Measurements from ENCODE around the gene ADGRE1.

The ADGRE1 gene

DNA sequence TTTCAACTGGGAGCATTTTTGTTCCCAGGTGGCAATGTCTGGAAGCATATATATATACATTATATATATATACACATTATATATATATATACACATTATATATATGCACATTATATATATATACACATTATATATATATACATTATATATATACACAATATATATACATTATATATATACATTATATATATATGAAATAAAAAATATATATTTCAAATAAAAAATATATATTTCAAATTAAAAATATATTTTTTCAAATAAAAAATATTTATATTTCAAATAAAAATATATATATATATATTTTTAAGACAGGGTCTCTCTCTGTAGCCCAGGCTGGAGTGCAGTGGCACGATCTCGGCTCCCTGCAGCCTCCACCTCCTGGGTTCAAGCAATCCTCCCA lies 61.5 kb downstream of the ADGRE1 start:
- CTCF ChIA-PET, result interaction anchor here (1.3 kb wide), 1 partner anchor 15 kb away, joined by 4 read pairs; no protein-coding TSS in a partner anchor
- no peak overlapping the region for H3K4me3 Mint-ChIP-seq
- DNase-seq, result no peak
- H3K4me1 Mint-ChIP-seq, result peaks cover 20% of the 10 kb centered on the region
- H3K27me3 Mint-ChIP-seq, result no peaks in the 10 kb centered on the region
- no peaks in the 10 kb centered on the region for H3K36me3 Mint-ChIP-seq
- peaks cover 2% of the 10 kb centered on the region for H3K9me3 Mint-ChIP-seq
- no peak overlapping the region for H3K27ac Mint-ChIP-seq

- no peaks in the 10 kb centered on the region for H3K9me3 Mint-ChIP-seq
Measured at GRCh38 chr19:6952956-6953355, 65.6 kb downstream of the ADGRE1 start.

DNA sequence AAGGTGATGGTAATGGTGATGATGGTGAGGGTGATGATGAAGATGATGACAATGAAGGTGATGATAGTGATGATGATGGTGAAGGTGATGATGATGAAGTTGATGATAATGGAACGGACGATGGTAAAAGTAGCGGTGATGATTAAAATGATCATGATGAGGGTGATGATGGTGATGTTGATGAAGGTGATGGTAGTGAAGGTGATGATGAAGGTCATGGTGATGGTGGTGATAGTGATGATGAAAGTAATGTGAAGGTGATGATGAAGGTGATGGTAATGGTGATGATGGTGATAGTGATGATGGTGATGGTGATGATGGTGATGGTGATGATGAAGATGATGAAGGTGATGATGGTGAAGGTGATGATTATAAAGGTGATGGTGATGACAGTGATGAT lies 67.7 kb downstream of the ADGRE1 start:
- Mint-ChIP-seq H3K4me3 (no peak overlapping the region), H3K4me1 (no peaks in the 10 kb centered on the region), H3K27me3 (peaks cover 5% of the 10 kb centered on the region), H3K27ac (no peak overlapping the region), H3K36me3 (no peaks in the 10 kb centered on the region), H3K9me3 (no peaks in the 10 kb centered on the region)
- CTCF ChIA-PET, result no interaction called here
- no peak for DNase-seq

More at GRCh38 chr19:6952956-6953355, 65.6 kb downstream of the ADGRE1 start:
- DNase-seq, result no peak
- Mint-ChIP-seq H3K27me3 (no peaks in the 10 kb centered on the region), H3K4me1 (peaks cover 8% of the 10 kb centered on the region), H3K27ac (no peak overlapping the region), H3K4me3 (no peak overlapping the region), H3K36me3 (no peaks in the 10 kb centered on the region)
- CTCF ChIA-PET, result interaction anchor here (1.2 kb wide), 1 partner anchor 11 kb away, joined by 3 read pairs; no protein-coding TSS in a partner anchor

DNA sequence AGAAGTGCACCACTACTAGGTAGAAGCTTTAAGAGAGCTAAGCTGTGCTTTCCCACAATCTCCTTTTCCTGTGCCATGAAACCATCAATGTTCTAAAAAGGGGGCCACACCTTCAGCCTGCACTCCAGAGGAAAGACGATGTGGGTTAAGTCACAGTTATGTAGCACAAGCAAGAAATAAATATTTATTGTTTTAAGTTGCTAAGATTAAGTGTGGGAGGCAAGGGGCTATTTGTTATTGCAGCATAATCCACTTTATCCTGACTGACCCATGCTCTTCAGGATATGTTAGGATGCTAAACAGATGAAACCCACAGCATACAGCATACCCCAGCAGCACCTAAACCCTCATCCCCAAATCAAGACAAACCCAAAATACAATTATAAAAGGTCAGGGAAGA lies 69.2 kb downstream of the ADGRE1 start:
- DNase-seq, result no peak
- peaks cover 5% of the 10 kb centered on the region for H3K27me3 Mint-ChIP-seq
- no peak overlapping the region for H3K27ac Mint-ChIP-seq
- H3K4me3 Mint-ChIP-seq, result no peak overlapping the region
- H3K4me1 Mint-ChIP-seq, result no peaks in the 10 kb centered on the region
- no peaks in the 10 kb centered on the region for H3K9me3 Mint-ChIP-seq
- CTCF ChIA-PET, result no interaction called here
- H3K36me3 Mint-ChIP-seq, result no peaks in the 10 kb centered on the region

DNA sequence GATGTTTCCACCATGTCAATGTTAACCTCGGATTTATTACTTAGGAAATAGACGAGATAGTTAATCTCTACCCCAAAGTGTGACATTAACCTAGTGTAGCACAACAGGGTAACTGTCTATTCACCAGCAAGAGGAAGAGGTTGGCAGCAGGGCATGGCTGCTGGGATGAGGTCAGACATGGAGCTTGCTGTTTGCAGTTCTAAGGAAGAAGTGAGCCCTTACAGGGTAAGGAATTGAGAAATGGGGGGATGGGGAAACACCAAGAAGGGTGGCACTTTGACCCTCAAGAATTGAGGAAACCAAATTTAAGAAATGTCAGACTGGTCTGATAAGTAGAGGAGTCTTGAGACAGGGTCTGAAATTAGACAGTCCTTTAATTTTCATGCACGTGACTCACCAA lies 71.4 kb downstream of the ADGRE1 start:
- Mint-ChIP-seq H3K4me3 (no peak overlapping the region), H3K36me3 (no peaks in the 10 kb centered on the region), H3K9me3 (peaks cover 3% of the 10 kb centered on the region), H3K27me3 (peaks cover 5% of the 10 kb centered on the region), H3K4me1 (no peaks in the 10 kb centered on the region), H3K27ac (no peak overlapping the region)
- DNase-seq, result no peak
- CTCF ChIA-PET, result no interaction called here

DNA sequence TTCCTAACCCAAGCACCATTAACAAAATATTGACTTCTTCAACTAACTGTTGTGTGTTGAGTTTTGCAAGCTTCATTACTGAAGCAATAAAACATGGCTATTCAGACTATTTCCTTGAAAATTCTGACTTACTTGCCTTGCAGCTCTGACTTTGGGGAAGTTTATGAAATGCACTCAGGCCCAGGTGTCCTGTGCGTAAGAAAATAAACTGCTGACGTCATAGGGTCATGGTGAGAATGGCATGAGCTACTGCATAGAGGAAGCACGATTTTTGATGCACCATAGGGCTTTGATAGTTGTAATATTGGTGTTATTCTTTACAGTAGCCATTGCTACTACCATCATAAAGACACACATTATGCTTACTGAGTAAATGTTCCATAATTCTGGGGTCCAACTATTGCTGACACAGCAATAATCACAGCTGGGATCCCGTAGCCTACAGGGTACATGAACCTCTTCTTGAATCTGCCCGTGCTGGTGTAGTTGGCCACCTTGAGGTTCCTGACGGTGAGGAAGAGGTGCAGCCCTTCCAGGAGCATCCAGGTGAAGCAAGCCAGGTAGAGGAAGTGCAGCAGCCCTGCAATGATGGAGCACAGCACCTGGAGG lies 76.0 kb downstream of the ADGRE1 start:
- peaks cover 3% of the 10 kb centered on the region for H3K9me3 Mint-ChIP-seq
- H3K27ac Mint-ChIP-seq, result no peak overlapping the region
- no peak for DNase-seq
- no peak overlapping the region for H3K4me3 Mint-ChIP-seq
- CTCF ChIA-PET, result interaction anchor here (1.0 to 1.5 kb wide), 3 partner anchors 8 to 15 kb away, joined by 3 to 5 read pairs (median 4); no protein-coding TSS in a partner anchor
- no peaks in the 10 kb centered on the region for H3K4me1 Mint-ChIP-seq
- H3K36me3 Mint-ChIP-seq, result no peaks in the 10 kb centered on the region
- peaks cover 5% of the 10 kb centered on the region for H3K27me3 Mint-ChIP-seq

GRCh38 chr19:6963937-6964336 lies 76.6 kb downstream of the ADGRE1 start:
- Mint-ChIP-seq H3K4me3 (no peak overlapping the region), H3K27ac (no peak overlapping the region), H3K9me3 (peaks cover 3% of the 10 kb centered on the region), H3K36me3 (no peaks in the 10 kb centered on the region), H3K27me3 (peaks cover 5% of the 10 kb centered on the region), H3K4me1 (no peaks in the 10 kb centered on the region)
- CTCF ChIA-PET, result interaction anchor here (0.6 to 1.5 kb wide), 5 partner anchors 11 to 745 kb away, joined by 3 to 5 read pairs (median 4); no protein-coding TSS in a partner anchor
- DNase-seq, result peak; percentile 58

- Mint-ChIP-seq H3K27ac (no peak overlapping the region), H3K4me3 (no peak overlapping the region), H3K27me3 (no peaks in the 10 kb centered on the region), H3K9me3 (peaks cover 5% of the 10 kb centered on the region), H3K4me1 (peaks cover 5% of the 10 kb centered on the region), H3K36me3 (no peaks in the 10 kb centered on the region)
- CTCF ChIA-PET, result no interaction called here
- DNase-seq, result no peak
Measured at GRCh38 chr19:6967967-6968366, 80.6 kb downstream of the ADGRE1 start.

GRCh38 chr19:6969490-6969889 lies 82.1 kb downstream of the ADGRE1 start:
- DNase-seq, result no peak
- Mint-ChIP-seq H3K27ac (no peak overlapping the region), H3K27me3 (no peaks in the 10 kb centered on the region), H3K9me3 (peaks cover 5% of the 10 kb centered on the region), H3K36me3 (no peaks in the 10 kb centered on the region), H3K4me3 (no peak overlapping the region), H3K4me1 (peaks cover 5% of the 10 kb centered on the region)
- CTCF ChIA-PET, result no interaction called here

DNA sequence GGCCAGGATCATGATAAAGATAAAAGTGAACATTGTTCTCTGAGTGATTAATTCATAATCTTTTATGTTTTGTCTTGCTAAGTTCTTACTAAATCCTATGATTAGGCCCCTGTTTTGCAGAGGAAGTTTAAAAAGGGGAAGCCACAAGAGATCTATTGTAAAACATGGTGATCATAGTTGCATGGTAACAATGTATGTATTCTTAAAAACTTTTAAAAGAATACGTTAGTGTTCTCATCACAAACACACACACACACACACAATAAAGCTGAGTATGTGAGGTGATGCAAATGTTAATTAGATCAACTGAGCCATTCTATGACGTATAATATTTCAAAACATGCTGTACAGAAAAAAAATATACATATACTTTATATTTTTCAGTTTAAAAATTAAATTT lies 82.6 kb downstream of the ADGRE1 start:
- no peaks in the 10 kb centered on the region for H3K27me3 Mint-ChIP-seq
- no peak overlapping the region for H3K4me3 Mint-ChIP-seq
- H3K9me3 Mint-ChIP-seq, result peaks cover 5% of the 10 kb centered on the region
- CTCF ChIA-PET, result no interaction called here
- H3K4me1 Mint-ChIP-seq, result peaks cover 5% of the 10 kb centered on the region
- no peaks in the 10 kb centered on the region for H3K36me3 Mint-ChIP-seq
- H3K27ac Mint-ChIP-seq, result no peak overlapping the region
- DNase-seq, result no peak

DNA sequence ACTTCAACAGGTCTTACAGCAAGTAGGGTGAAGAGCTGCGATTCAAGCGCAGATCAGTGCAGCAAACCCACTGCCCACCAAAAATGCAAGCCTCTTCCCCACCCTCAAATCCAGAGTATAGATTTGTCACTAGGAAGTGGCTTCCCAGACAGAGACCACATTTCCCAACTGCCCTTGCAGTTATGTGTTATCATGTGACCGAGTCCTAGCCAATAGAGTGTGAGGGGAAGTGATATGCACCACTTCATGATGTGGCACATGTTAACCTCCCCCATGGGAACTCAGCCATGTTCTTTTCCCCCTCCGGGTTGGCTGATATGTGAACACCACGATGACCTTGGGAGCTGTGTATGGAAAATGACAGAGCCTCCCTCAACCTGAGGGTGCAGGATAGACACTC lies 83.1 kb downstream of the ADGRE1 start:
- no peak overlapping the region for H3K27ac Mint-ChIP-seq
- peaks cover 5% of the 10 kb centered on the region for H3K9me3 Mint-ChIP-seq
- H3K27me3 Mint-ChIP-seq, result no peaks in the 10 kb centered on the region
- CTCF ChIA-PET, result no interaction called here
- no peaks in the 10 kb centered on the region for H3K36me3 Mint-ChIP-seq
- no peak for DNase-seq
- peaks cover 5% of the 10 kb centered on the region for H3K4me1 Mint-ChIP-seq
- no peak overlapping the region for H3K4me3 Mint-ChIP-seq

DNA sequence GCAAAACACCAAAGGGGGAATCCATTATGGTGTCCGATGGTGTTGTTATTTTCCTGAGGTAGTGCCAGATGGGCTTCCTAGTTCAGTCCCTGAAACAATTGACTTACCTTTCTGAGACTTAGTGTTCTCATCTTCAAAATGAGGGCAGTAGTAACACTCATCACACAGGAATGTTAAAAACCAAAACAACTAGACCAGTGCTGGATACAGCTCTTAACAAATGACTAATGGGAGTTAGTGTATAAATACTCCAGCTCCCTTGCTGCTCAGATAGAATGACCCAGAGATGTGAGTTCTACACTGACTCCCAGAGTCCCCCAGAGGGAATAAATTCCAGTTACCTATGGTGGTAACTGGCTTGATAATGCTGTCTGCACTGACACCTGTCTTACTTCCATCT lies 84.0 kb downstream of the ADGRE1 start:
- Mint-ChIP-seq H3K4me1 (peaks cover 5% of the 10 kb centered on the region), H3K36me3 (no peaks in the 10 kb centered on the region), H3K4me3 (no peak overlapping the region), H3K27me3 (no peaks in the 10 kb centered on the region), H3K27ac (no peak overlapping the region), H3K9me3 (peaks cover 7% of the 10 kb centered on the region)
- CTCF ChIA-PET, result interaction anchor here (1.5 kb wide), 1 partner anchor 9 kb away, joined by 5 read pairs; no protein-coding TSS in a partner anchor
- DNase-seq, result no peak

GRCh38 chr19:6976197-6976596 lies 88.8 kb downstream of the ADGRE1 start:
- CTCF ChIA-PET, result no interaction called here
- H3K4me3 Mint-ChIP-seq, result no peak overlapping the region
- H3K4me1 Mint-ChIP-seq, result peaks cover 8% of the 10 kb centered on the region
- H3K27ac Mint-ChIP-seq, result no peak overlapping the region
- peaks cover 15% of the 10 kb centered on the region for H3K9me3 Mint-ChIP-seq
- peaks cover 5% of the 10 kb centered on the region for H3K36me3 Mint-ChIP-seq
- no peak for DNase-seq
- H3K27me3 Mint-ChIP-seq, result no peaks in the 10 kb centered on the region

DNA sequence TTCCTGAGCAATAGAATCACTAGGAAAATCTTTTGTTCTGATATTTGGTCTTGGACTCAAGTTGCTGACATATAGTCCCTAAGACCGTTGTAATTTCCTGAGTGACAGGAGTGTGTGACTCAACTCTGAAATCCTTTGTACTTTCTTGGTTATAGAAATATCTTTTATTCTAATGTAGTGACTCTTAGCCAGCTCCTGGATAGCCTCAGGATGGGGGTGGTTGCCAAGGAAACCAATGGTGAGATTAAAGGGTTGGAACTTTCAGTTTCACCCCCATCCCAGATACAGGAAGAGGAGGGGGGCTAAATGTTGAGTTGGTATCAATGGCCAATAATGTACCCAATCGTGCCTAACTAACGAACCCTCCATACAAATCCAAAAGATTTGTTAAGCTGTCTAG lies 92.0 kb downstream of the ADGRE1 start:
- no peak overlapping the region for H3K27ac Mint-ChIP-seq
- peaks cover 9% of the 10 kb centered on the region for H3K36me3 Mint-ChIP-seq
- CTCF ChIA-PET, result no interaction called here
- peaks cover 32% of the 10 kb centered on the region for H3K9me3 Mint-ChIP-seq
- no peaks in the 10 kb centered on the region for H3K27me3 Mint-ChIP-seq
- no peak overlapping the region for H3K4me3 Mint-ChIP-seq
- peak; percentile 30 for DNase-seq
- H3K4me1 Mint-ChIP-seq, result peaks cover 8% of the 10 kb centered on the region

DNA sequence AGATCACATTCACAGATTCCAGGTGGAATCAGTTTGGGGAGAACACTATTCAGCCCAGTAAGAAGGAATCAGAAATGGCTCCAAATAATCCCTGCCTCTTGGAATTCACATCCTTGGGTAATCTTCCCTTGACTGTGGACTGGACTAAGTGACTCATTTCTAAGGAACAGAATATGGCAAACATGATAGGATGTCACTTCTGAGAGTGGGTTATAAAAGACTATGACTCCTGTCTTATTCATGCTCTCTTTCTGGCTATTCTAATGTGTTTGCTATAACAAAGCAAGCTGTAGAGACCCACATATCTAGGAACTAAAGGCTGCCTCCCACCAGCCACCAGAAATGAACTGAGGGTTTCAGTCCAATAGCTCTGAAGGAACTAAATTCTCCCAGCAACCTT lies 96.1 kb downstream of the ADGRE1 start:
- Mint-ChIP-seq H3K27me3 (no peaks in the 10 kb centered on the region), H3K4me1 (peaks cover 7% of the 10 kb centered on the region), H3K9me3 (peaks cover 39% of the 10 kb centered on the region), H3K36me3 (peaks cover 10% of the 10 kb centered on the region), H3K27ac (no peak overlapping the region), H3K4me3 (no peak overlapping the region)
- no peak for DNase-seq
- CTCF ChIA-PET, result no interaction called here
